Activated CD8-positive, alpha-beta T cell treated with anti-CD3 and anti-CD28 coated beads for 36 hours (primary cell): ENCODE results near the gene HTR3B. TPM values are rescaled to one million over a fixed set of nuclear protein-coding genes. Genes with fewer than 3 reads are reported as not detected.

Source experiments
- ATAC-seq: fragments of 200-7000 bp; cut with Tn5 transposase; one replicate; pipeline ENCODE4 v1.10.0; 2021; ENCODE audit warnings: mild to moderate bottlenecking, moderate library complexity
- CTCF ChIA-PET: fragments of 350-600 bp; sonication (Branson Sonifier 250); formaldehyde crosslinking; loops from one replicate; lab custom pipeline; 2021; ENCODE audit warnings: antibody characterized with exemption; lab: Charles Lee
- POLR2A ChIA-PET: fragments of 350-600 bp; sonication (Branson Sonifier 250); formaldehyde crosslinking; loops from one replicate; lab custom pipeline; 2021; ENCODE audit warnings: antibody characterized with exemption; lab: Charles Lee
- DNase-seq: peaks from one replicate; pipeline ENCODE4 v3.0.0-alpha.2; 2020
- H3K27ac Mint-ChIP-seq: one replicate; pipeline ENCODE4 v1.8.0; 2021; ENCODE audit warnings: mild to moderate bottlenecking, mixed read lengths
- H3K27me3 Mint-ChIP-seq: one replicate; pipeline ENCODE4 v1.8.0; 2021; ENCODE audit warnings: mixed read lengths
- H3K36me3 Mint-ChIP-seq: one replicate; pipeline ENCODE4 v1.8.0; 2021; ENCODE audit warnings: low read depth, mixed read lengths
- H3K4me1 Mint-ChIP-seq: one replicate; pipeline ENCODE4 v1.8.0; 2021; ENCODE audit warnings: low read depth, mixed read lengths
- H3K4me3 Mint-ChIP-seq: one replicate; pipeline ENCODE4 v1.8.0; 2021; ENCODE audit warnings: mild to moderate bottlenecking, moderate library complexity, mixed read lengths
- H3K9me3 Mint-ChIP-seq: one replicate; pipeline ENCODE4 v1.8.0; 2021; ENCODE audit warnings: mixed read lengths
- intact Hi-C: fragments of 100-400 bp; cut with micrococcal nuclease; formaldehyde crosslinking; loops from one replicate; pipeline ENCODE4 v1.10.0; 2022
- total RNA-seq, 2 experiments: library from RNA; stranded (reverse); gene quantifications; one replicate each; pipeline ENCODE4 v1.2.3, GENCODE V29; 2021
- TF ChIP-seq, protein P1 (sequence below): fragments of 200-600 bp; IDR thresholded peaks from one replicate; pipeline ENCODE4 v1.8.0; 2022; ENCODE audit warnings: antibody characterized with exemption, mild to moderate bottlenecking

HTR3B gene
- total RNA-seq, 2 experiments from 2014 or later = not detected

DNA sequence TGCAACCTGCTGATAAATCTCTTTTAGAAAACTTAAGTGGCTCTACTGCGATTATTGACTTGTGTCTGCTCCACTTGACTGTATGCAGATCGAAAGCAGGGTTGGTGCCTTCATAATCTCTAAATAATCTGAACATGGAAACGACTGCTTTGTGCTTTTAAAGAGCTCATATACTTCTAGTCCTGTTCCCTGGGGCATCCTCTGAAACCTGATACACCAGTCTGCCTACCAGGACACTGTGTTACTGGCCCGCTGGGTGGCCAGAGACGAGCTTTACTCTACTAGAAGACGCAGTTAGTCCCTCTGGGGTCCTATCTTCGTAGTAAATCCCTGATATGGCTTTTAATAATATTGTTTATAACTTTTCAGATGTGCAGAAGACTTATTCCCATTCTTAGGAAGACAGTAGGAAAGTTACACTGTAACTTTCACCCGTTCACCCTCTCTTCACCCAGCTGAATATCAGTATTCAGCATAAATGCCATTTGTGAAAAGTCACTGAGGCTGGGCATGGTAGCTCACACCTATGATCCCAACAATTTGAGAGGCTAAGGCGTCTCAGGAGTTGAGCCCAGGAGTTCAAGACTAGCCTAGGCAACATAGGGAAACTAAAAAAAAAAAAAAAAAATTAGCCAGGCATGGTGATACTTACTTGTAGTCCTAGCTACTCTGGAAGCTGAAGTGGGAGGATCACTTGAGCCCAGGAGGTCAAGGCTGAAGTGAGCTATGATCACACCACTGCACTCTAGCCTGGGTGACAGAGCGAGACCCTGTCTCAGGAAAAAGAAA, 9.0 kb upstream of the HTR3B start:
- TF ChIP-seq, protein P1, sequence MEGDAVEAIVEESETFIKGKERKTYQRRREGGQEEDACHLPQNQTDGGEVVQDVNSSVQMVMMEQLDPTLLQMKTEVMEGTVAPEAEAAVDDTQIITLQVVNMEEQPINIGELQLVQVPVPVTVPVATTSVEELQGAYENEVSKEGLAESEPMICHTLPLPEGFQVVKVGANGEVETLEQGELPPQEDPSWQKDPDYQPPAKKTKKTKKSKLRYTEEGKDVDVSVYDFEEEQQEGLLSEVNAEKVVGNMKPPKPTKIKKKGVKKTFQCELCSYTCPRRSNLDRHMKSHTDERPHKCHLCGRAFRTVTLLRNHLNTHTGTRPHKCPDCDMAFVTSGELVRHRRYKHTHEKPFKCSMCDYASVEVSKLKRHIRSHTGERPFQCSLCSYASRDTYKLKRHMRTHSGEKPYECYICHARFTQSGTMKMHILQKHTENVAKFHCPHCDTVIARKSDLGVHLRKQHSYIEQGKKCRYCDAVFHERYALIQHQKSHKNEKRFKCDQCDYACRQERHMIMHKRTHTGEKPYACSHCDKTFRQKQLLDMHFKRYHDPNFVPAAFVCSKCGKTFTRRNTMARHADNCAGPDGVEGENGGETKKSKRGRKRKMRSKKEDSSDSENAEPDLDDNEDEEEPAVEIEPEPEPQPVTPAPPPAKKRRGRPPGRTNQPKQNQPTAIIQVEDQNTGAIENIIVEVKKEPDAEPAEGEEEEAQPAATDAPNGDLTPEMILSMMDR = no peak
- POLR2A ChIA-PET = interaction anchor here (0.9 kb wide), 1 partner anchor 25 kb away, joined by 4 read pairs; no protein-coding TSS in a partner anchor
- no peak for DNase-seq
- peaks cover 3% of the 10 kb centered on the region for H3K4me1 Mint-ChIP-seq
- H3K4me3 Mint-ChIP-seq = no peak overlapping the region
- no peak for ATAC-seq
- no peaks in the 10 kb centered on the region for H3K36me3 Mint-ChIP-seq
- CTCF ChIA-PET = interaction anchor here (0.7 to 6.6 kb wide), 19 partner anchors 8 to 373 kb away, joined by 3 to 120 read pairs (median 4); partner anchors contain the start of gene HTR3B
- no peaks in the 10 kb centered on the region for H3K9me3 Mint-ChIP-seq
- H3K27me3 Mint-ChIP-seq = no peaks in the 10 kb centered on the region
- intact Hi-C loops = loop anchor here (2.0 kb wide), 1 partner anchor 365 kb away; no protein-coding TSS in a partner anchor
- H3K27ac Mint-ChIP-seq = no peak overlapping the region

DNA sequence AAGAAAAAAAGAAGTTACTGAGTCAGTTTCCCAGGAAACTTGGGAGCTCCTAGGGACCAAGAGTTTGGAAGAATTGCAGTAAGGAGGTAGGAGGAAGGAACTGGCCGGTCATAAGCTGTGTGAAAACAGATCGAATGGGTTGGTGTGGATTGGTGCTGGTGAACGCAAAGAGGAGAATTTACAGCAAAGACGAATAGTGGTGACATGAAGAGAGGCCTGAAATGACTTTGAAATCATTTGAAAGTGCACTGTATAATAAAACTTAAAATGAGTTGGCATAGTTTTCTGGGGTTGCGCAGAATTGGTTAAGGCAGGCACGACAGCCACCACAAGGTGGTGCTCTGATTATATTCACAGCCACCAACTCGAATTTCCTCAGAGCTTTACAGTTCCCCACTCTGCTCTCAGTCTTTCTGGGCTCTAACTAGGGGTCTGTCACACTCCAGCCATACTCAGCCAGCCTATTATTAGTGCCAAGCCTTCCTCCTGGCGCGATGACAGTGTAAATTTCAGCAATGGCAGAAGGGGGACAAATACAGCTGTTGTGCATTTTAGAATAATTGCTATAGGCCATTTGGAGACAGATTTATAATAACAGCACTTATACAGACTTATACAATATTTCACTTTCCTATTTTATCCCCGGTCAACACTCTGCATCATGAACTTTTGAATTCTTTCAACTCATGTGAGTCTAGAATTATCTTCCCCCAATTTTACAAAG, 8.3 kb upstream of the HTR3B start:
- DNase-seq (peak; percentile 51), ATAC-seq (peak; percentile 47)
- no peaks in the 10 kb centered on the region for H3K9me3 Mint-ChIP-seq
- POLR2A ChIA-PET = interaction anchor here (0.9 kb wide), 1 partner anchor 26 kb away, joined by 4 read pairs; no protein-coding TSS in a partner anchor
- TF ChIP-seq, protein P1 = peak; percentile 70
- intact Hi-C loops = loop anchor here (2.0 kb wide), 1 partner anchor 364 kb away; no protein-coding TSS in a partner anchor
- H3K36me3 Mint-ChIP-seq = no peaks in the 10 kb centered on the region
- H3K4me1 Mint-ChIP-seq = peaks cover 3% of the 10 kb centered on the region
- H3K27ac Mint-ChIP-seq = no peak overlapping the region
- CTCF ChIA-PET = interaction anchor here (0.6 to 6.6 kb wide), 24 partner anchors 9 to 440 kb away, joined by 3 to 120 read pairs (median 3); partner anchors contain the start of gene HTR3B
- H3K27me3 Mint-ChIP-seq = no peaks in the 10 kb centered on the region
- H3K4me3 Mint-ChIP-seq = no peak overlapping the region

DNA sequence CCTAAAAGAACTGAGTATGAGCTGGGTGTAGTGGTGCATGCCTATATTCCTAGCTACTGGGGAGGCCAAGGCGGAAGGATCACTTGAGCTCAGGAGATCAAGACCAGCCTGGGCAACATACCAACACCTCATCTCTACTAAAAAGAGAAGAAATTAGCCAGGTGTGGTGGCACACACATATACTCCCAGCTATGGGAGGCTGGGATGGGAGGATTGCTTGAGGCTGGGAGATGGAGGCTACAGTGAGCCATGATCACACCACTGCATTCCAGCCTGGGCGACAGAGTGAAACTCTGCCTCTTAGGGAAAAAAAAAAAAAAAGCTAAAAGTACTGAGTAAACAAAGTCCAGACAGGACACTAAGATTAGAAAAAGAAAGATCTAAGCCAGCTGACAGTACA, 3.5 kb upstream of the HTR3B start:
- Mint-ChIP-seq H3K27ac (no peak overlapping the region), H3K27me3 (peaks cover 2% of the 10 kb centered on the region), H3K36me3 (no peaks in the 10 kb centered on the region), H3K9me3 (no peaks in the 10 kb centered on the region), H3K4me1 (no peaks in the 10 kb centered on the region), H3K4me3 (no peak overlapping the region)
- TF ChIP-seq, protein P1 = no peak
- ATAC-seq (no peak), DNase-seq (no peak)
- ChIA-PET CTCF (interaction anchor here (0.9 kb wide), 1 partner anchor 361 kb away, joined by 3 read pairs; no protein-coding TSS in a partner anchor), POLR2A (interaction anchor here (0.6 kb wide), 1 partner anchor 116 kb away, joined by 3 read pairs; no protein-coding TSS in a partner anchor)
- intact Hi-C loops = no loop called here

DNA sequence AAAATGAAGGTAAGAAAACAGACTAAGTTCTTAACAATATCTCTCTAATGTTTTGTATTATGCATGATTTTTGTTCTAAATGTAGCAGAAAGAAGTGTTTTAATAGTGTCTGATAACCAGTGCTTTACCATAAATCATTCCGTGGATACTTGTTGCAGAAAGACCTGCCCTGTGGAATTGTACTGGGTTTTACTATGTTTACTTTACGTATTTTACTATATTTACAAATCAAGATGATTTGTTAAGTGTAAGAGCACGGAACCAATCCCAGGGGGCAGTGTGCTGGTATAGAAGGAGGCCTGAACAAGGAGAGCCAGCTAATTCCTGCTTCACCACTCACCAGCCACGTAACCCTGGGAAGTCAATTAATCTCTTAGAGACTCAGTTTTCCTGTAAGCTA, 1.4 kb downstream of the HTR3B start:
- intact Hi-C loops = no loop called here
- ATAC-seq = no peak
- H3K9me3 Mint-ChIP-seq = no peaks in the 10 kb centered on the region
- H3K4me3 Mint-ChIP-seq = no peak overlapping the region
- H3K36me3 Mint-ChIP-seq = no peaks in the 10 kb centered on the region
- H3K27ac Mint-ChIP-seq = no peak overlapping the region
- TF ChIP-seq, protein P1 = no peak
- no peaks in the 10 kb centered on the region for H3K4me1 Mint-ChIP-seq
- ChIA-PET CTCF (interaction anchor here (3.7 to 3.9 kb wide), 2 partner anchors 10 to 355 kb away, joined by 15 to 22 read pairs; no protein-coding TSS in a partner anchor), POLR2A (no interaction called here)
- H3K27me3 Mint-ChIP-seq = peaks cover 10% of the 10 kb centered on the region
- no peak for DNase-seq
